ENCODE results near the gene PTCH2. TPM values are rescaled to one million over a fixed set of nuclear protein-coding genes. Genes with fewer than 3 reads are reported as not detected.

Gene PTCH2
- total and polyA plus RNA-seq, 2 of the 13 experiments (the other 11 are each of a cell fraction or from before 2014, with no cell fraction given): 0.60 to 1.5 TPM

GRCh38 chr1:44775078-44775929, 67.7 kb downstream of the PTCH2 start, which contains the start of gene RPS8 (continued):
- TF ChIP-seq, protein P1, sequence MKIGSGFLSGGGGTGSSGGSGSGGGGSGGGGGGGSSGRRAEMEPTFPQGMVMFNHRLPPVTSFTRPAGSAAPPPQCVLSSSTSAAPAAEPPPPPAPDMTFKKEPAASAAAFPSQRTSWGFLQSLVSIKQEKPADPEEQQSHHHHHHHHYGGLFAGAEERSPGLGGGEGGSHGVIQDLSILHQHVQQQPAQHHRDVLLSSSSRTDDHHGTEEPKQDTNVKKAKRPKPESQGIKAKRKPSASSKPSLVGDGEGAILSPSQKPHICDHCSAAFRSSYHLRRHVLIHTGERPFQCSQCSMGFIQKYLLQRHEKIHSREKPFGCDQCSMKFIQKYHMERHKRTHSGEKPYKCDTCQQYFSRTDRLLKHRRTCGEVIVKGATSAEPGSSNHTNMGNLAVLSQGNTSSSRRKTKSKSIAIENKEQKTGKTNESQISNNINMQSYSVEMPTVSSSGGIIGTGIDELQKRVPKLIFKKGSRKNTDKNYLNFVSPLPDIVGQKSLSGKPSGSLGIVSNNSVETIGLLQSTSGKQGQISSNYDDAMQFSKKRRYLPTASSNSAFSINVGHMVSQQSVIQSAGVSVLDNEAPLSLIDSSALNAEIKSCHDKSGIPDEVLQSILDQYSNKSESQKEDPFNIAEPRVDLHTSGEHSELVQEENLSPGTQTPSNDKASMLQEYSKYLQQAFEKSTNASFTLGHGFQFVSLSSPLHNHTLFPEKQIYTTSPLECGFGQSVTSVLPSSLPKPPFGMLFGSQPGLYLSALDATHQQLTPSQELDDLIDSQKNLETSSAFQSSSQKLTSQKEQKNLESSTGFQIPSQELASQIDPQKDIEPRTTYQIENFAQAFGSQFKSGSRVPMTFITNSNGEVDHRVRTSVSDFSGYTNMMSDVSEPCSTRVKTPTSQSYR (CRISPR knock-in tag; IDR thresholded peaks at IDR 0.05; ENCODE audit: borderline replicate concordance): peak; percentile 66; the same call in 1 of the 2 replicates
- TF ChIP-seq CHD4 (IDR thresholded peaks at IDR 0.05; ENCODE audit: borderline replicate concordance, low read length): peak; percentile 69; the same call in 1 of the 2 replicates
- TF ChIP-seq HNRNPH1 (optimal IDR thresholded peaks at IDR 0.05; ENCODE audit: low read depth, low read length): no peak
- TF ChIP-seq, protein P2, sequence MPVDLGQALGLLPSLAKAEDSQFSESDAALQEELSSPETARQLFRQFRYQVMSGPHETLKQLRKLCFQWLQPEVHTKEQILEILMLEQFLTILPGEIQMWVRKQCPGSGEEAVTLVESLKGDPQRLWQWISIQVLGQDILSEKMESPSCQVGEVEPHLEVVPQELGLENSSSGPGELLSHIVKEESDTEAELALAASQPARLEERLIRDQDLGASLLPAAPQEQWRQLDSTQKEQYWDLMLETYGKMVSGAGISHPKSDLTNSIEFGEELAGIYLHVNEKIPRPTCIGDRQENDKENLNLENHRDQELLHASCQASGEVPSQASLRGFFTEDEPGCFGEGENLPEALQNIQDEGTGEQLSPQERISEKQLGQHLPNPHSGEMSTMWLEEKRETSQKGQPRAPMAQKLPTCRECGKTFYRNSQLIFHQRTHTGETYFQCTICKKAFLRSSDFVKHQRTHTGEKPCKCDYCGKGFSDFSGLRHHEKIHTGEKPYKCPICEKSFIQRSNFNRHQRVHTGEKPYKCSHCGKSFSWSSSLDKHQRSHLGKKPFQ (CRISPR knock-in tag; IDR thresholded peaks at IDR 0.05; ENCODE audit: insufficient replicate concordance): no peak
- TF ChIP-seq, protein P3, sequence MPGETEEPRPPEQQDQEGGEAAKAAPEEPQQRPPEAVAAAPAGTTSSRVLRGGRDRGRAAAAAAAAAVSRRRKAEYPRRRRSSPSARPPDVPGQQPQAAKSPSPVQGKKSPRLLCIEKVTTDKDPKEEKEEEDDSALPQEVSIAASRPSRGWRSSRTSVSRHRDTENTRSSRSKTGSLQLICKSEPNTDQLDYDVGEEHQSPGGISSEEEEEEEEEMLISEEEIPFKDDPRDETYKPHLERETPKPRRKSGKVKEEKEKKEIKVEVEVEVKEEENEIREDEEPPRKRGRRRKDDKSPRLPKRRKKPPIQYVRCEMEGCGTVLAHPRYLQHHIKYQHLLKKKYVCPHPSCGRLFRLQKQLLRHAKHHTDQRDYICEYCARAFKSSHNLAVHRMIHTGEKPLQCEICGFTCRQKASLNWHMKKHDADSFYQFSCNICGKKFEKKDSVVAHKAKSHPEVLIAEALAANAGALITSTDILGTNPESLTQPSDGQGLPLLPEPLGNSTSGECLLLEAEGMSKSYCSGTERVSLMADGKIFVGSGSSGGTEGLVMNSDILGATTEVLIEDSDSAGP (CRISPR knock-in tag; IDR thresholded peaks at IDR 0.05; ENCODE audit: borderline replicate concordance): peak; percentile 88
- 0 out of 2 replicates have a peak, but pooled peaks have one; percentile 36 for TF ChIP-seq ZNF251 (CRISPR knock-in tag; IDR thresholded peaks at IDR 0.05)
- TF ChIP-seq, protein P4, sequence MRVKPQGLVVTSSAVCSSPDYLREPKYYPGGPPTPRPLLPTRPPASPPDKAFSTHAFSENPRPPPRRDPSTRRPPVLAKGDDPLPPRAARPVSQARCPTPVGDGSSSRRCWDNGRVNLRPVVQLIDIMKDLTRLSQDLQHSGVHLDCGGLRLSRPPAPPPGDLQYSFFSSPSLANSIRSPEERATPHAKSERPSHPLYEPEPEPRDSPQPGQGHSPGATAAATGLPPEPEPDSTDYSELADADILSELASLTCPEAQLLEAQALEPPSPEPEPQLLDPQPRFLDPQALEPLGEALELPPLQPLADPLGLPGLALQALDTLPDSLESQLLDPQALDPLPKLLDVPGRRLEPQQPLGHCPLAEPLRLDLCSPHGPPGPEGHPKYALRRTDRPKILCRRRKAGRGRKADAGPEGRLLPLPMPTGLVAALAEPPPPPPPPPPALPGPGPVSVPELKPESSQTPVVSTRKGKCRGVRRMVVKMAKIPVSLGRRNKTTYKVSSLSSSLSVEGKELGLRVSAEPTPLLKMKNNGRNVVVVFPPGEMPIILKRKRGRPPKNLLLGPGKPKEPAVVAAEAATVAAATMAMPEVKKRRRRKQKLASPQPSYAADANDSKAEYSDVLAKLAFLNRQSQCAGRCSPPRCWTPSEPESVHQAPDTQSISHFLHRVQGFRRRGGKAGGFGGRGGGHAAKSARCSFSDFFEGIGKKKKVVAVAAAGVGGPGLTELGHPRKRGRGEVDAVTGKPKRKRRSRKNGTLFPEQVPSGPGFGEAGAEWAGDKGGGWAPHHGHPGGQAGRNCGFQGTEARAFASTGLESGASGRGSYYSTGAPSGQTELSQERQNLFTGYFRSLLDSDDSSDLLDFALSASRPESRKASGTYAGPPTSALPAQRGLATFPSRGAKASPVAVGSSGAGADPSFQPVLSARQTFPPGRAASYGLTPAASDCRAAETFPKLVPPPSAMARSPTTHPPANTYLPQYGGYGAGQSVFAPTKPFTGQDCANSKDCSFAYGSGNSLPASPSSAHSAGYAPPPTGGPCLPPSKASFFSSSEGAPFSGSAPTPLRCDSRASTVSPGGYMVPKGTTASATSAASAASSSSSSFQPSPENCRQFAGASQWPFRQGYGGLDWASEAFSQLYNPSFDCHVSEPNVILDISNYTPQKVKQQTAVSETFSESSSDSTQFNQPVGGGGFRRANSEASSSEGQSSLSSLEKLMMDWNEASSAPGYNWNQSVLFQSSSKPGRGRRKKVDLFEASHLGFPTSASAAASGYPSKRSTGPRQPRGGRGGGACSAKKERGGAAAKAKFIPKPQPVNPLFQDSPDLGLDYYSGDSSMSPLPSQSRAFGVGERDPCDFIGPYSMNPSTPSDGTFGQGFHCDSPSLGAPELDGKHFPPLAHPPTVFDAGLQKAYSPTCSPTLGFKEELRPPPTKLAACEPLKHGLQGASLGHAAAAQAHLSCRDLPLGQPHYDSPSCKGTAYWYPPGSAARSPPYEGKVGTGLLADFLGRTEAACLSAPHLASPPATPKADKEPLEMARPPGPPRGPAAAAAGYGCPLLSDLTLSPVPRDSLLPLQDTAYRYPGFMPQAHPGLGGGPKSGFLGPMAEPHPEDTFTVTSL (CRISPR knock-in tag; IDR thresholded peaks at IDR 0.05; ENCODE audit: borderline replicate concordance): peak; percentile 15; the same call in 1 of the 2 replicates
- TF ChIP-seq KLF12 (CRISPR knock-in tag; IDR thresholded peaks at IDR 0.05; ENCODE audit: borderline replicate concordance): peak; percentile 92
- TF ChIP-seq, protein P5, sequence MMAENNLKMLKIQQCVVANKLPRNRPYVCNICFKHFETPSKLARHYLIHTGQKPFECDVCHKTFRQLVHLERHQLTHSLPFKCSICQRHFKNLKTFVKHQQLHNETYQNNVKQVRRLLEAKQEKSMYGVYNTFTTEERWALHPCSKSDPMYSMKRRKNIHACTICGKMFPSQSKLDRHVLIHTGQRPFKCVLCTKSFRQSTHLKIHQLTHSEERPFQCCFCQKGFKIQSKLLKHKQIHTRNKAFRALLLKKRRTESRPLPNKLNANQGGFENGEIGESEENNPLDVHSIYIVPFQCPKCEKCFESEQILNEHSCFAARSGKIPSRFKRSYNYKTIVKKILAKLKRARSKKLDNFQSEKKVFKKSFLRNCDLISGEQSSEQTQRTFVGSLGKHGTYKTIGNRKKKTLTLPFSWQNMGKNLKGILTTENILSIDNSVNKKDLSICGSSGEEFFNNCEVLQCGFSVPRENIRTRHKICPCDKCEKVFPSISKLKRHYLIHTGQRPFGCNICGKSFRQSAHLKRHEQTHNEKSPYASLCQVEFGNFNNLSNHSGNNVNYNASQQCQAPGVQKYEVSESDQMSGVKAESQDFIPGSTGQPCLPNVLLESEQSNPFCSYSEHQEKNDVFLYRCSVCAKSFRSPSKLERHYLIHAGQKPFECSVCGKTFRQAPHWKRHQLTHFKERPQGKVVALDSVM (CRISPR knock-in tag; IDR thresholded peaks at IDR 0.05): peak; percentile 55; the same call in 1 of the 2 replicates
- peak; percentile 76 for TF ChIP-seq ZNF850 (CRISPR knock-in tag; conservative IDR thresholded peaks at IDR 0.05)
- TF ChIP-seq FOXC1 (CRISPR knock-in tag; IDR thresholded peaks at IDR 0.05; ENCODE audit: borderline replicate concordance): peak; percentile 51; the same call in 1 of the 2 replicates
- TF ChIP-seq NCOA5 (CRISPR knock-in tag; IDR thresholded peaks at IDR 0.05): no peak

Measured in HepG2 (cell line).